Esophagus squamous epithelium (tissue), 4 donors: Measurements from ENCODE around the gene CD44.

Experiments
- POLR2A ChIP-seq, 4 donors: fragments of 450-650 bp; IDR thresholded peaks; one replicate each; pipeline ENCODE4 v1.6.1; 2017; ENCODE audit warnings: antibody characterized with exemption in 4 of 4, mild to moderate bottlenecking in 4 of 4, moderate library complexity in 3 of 4
- TF ChIP-seq, protein P1 (sequence below), 6 experiments: fragments of 450-650 bp in 4 of 6; fragments of 200-600 bp in 2 of 6; sonication (generic) in 2 of 6; IDR thresholded peaks; one replicate each; pipeline ENCODE4 v1.5.1; 2016 to 2019; ENCODE audit warnings: antibody characterized with exemption in 6 of 6, mild to moderate bottlenecking in 4 of 6, moderate library complexity in 4 of 6

GRCh38 chr11:35166369-35167360 lies 27.7 kb downstream of the CD44 start:
- TF ChIP-seq POLR2A (IDR thresholded peaks at IDR 0.05) = no peak
- TF ChIP-seq, protein P1, sequence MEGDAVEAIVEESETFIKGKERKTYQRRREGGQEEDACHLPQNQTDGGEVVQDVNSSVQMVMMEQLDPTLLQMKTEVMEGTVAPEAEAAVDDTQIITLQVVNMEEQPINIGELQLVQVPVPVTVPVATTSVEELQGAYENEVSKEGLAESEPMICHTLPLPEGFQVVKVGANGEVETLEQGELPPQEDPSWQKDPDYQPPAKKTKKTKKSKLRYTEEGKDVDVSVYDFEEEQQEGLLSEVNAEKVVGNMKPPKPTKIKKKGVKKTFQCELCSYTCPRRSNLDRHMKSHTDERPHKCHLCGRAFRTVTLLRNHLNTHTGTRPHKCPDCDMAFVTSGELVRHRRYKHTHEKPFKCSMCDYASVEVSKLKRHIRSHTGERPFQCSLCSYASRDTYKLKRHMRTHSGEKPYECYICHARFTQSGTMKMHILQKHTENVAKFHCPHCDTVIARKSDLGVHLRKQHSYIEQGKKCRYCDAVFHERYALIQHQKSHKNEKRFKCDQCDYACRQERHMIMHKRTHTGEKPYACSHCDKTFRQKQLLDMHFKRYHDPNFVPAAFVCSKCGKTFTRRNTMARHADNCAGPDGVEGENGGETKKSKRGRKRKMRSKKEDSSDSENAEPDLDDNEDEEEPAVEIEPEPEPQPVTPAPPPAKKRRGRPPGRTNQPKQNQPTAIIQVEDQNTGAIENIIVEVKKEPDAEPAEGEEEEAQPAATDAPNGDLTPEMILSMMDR (IDR thresholded peaks at IDR 0.05) = no peak
